HepG2 (cell line): Measurements from ENCODE around the gene AKT3. TPM values are rescaled to one million over a fixed set of nuclear protein-coding genes. Genes with fewer than 3 reads are reported as not detected.

ENCODE experiments used
- ATAC-seq: fragments of 200-7000 bp; cut with Tn5 transposase; 3 replicates; pipeline ENCODE4 v1.9.1; 2020; ENCODE audit warnings: mild to moderate bottlenecking, moderate library complexity
- BruUV-seq: library from RNA; stranded (reverse); fragments of 400-500 nt; replicated peaks from 2 replicates; lab custom pipeline; 2021; lab: Mats Ljungman, UMichigan
- CTCF ChIA-PET: fragments of 300-600 bp; formaldehyde crosslinking; extraction: SDS; loops from one replicate; lab custom pipeline; 2021; ENCODE audit warnings: low total read pairs, inconsistent platforms, low intra/inter-chr PET ratio; lab: Yijun Ruan, JAX
- POLR2A ChIA-PET: fragments of 350-600 bp; sonication (Branson Sonifier 250); formaldehyde crosslinking; loops from one replicate; lab custom pipeline; 2020; ENCODE audit warnings: antibody characterized with exemption, inconsistent platforms; lab: Yijun Ruan, JAX
- DNase-seq: peaks from one replicate; pipeline ENCODE4 v3.0.0-alpha.2; 2015; ENCODE audit warnings: low spot score
- FAIRE-seq: peaks from 3 replicates; lab custom pipeline; 2011; peaks lifted over from hg19 to GRCh38; lab: Jason Lieb, UNC
- H2AFZ ChIP-seq: one replicate; pipeline ENCODE4 v1.6.1; 2011; ENCODE audit warnings: low read length, inconsistent platforms
- H3K27ac ChIP-seq: fragments of 300-600 bp; 3 replicates; pipeline ENCODE4 v1.8.0; 2011; ENCODE audit warnings: mixed run types, mild to moderate bottlenecking, mixed read lengths, low read length, inconsistent platforms; ENCODE audit not compliant: insufficient read depth; ENCODE audit errors: extremely low read length
- H3K27me3 ChIP-seq, 2 experiments: fragments of 200-600 bp in 1 of 2; 2 replicates in 1 of 2; 3 replicates in 1 of 2; pipeline versions ENCODE4 v1.6.0 to v1.8.0; 2011; ENCODE audit warnings: low read length in 2 of 2, mild to moderate bottlenecking in 2 of 2, moderate library complexity in 2 of 2, inconsistent platforms in 1 of 2; ENCODE audit not compliant: insufficient read depth in 2 of 2, control insufficient read depth in 1 of 2
- H3K36me3 ChIP-seq, 2 experiments: fragments of 200-600 bp in 1 of 2; replicated peaks in 1 of 2; 2 replicates in 1 of 2; 3 replicates in 1 of 2; pipeline versions ENCODE4 v1.5.1 to v1.8.0; 2011; ENCODE audit warnings: low read length in 2 of 2, inconsistent platforms in 1 of 2; ENCODE audit not compliant: insufficient read depth in 2 of 2, control insufficient read depth in 1 of 2
- H3K4me1 ChIP-seq: 2 replicates; pipeline ENCODE4 v1.5.1; 2012; ENCODE audit warnings: low read length, inconsistent platforms; ENCODE audit not compliant: insufficient read depth
- H3K4me2 ChIP-seq: 2 replicates; pipeline ENCODE4 v1.6.0; 2011; ENCODE audit warnings: low read depth, low read length, inconsistent platforms
- H3K4me3 ChIP-seq, 3 experiments: fragments of 200-600 bp in 1 of 3; sonication (generic), shearing (Covaris generic) in 1 of 3; replicated peaks in 1 of 3; 2 replicates each; pipeline ENCODE4 v1.5.1; 2011 to 2016; ENCODE audit warnings: low read length in 3 of 3, inconsistent platforms in 2 of 3, low read depth in 2 of 3, mild to moderate bottlenecking in 2 of 3, control low read depth in 1 of 3, mixed read lengths in 1 of 3; ENCODE audit not compliant: insufficient read depth in 1 of 3
- H3K79me2 ChIP-seq: one replicate; pipeline ENCODE4 v1.6.1; 2011; ENCODE audit warnings: low read length, inconsistent platforms; ENCODE audit not compliant: insufficient read depth
- H3K9ac ChIP-seq: 2 replicates; pipeline ENCODE4 v1.6.0; 2011; ENCODE audit warnings: mild to moderate bottlenecking, low read depth, low read length, inconsistent platforms; ENCODE audit not compliant: insufficient read depth
- H3K9me3 ChIP-seq: 2 replicates; pipeline ENCODE4 v1.5.1; 2012; ENCODE audit warnings: mild to moderate bottlenecking, low read length
- H4K20me1 ChIP-seq: 2 replicates; pipeline ENCODE4 v1.6.0; 2011; ENCODE audit warnings: inconsistent platforms, mild to moderate bottlenecking, low read length, moderate library complexity; ENCODE audit not compliant: insufficient read depth
- CBX5 ChIP-seq: sonication (generic); formaldehyde crosslinking; IDR thresholded peaks from 2 replicates; pipeline ENCODE4 v1.4.0; 2020; ENCODE audit warnings: missing genetic modification reagents, borderline replicate concordance
- FOSL2 ChIP-seq: sonication (generic); formaldehyde crosslinking; IDR thresholded peaks from 2 replicates; pipeline ENCODE4 v1.4.0; 2020; ENCODE audit warnings: missing genetic modification reagents
- JUN ChIP-seq: sonication (generic); formaldehyde crosslinking; IDR thresholded peaks from 2 replicates; pipeline ENCODE4 v1.4.0; 2020; ENCODE audit warnings: mild to moderate bottlenecking, missing genetic modification reagents
- PPARG ChIP-seq: conservative IDR thresholded peaks from 2 replicates; pipeline ENCODE4 v1.6.1; 2016; ENCODE audit warnings: missing biosample characterization, missing genetic modification reagents
- SMAD1 ChIP-seq: sonication (generic); formaldehyde crosslinking; IDR thresholded peaks from 2 replicates; pipeline ENCODE4 v1.4.0; 2020; ENCODE audit warnings: missing genetic modification reagents, low read depth, mild to moderate bottlenecking, borderline replicate concordance
- U2AF1 ChIP-seq: fragments of 200-400 bp; formaldehyde crosslinking; optimal IDR thresholded peaks from 2 replicates; pipeline ENCODE3; 2017; ENCODE audit warnings: mild to moderate bottlenecking, low read depth, low read length
- ZNF563 ChIP-seq: sonication (generic); formaldehyde crosslinking; IDR thresholded peaks from 2 replicates; pipeline ENCODE4 v1.8.0; 2022; ENCODE audit warnings: mild to moderate bottlenecking, moderate library complexity, missing genetic modification reagents
- ZNF589 ChIP-seq: sonication (generic); formaldehyde crosslinking; conservative IDR thresholded peaks from 2 replicates; pipeline ENCODE4 v1.8.0; 2022; ENCODE audit warnings: mild to moderate bottlenecking, moderate library complexity, missing genetic modification reagents
- ZSCAN29 ChIP-seq: sonication (generic); formaldehyde crosslinking; conservative IDR thresholded peaks from 2 replicates; pipeline ENCODE4 v1.4.0; 2020; ENCODE audit warnings: mild to moderate bottlenecking, missing genetic modification reagents
- WGBS: methylation state at CpG from one replicate; pipeline ENCODE4 v1.1.6; 2017; ENCODE audit warnings: low lambda C conversion rate; 5-methylcytosine and 5-hydroxymethylcytosine counted together
- in situ Hi-C: cut with HindIII; loops from 2 replicates; pipeline ENCODE4 v1.10.0; 2017; ENCODE audit warnings: low pct_unique_long_range_greater_than_20kb; ENCODE audit not compliant: extremely low pct_ligation_motif_present
- intact Hi-C: fragments of 100-400 bp; cut with micrococcal nuclease; formaldehyde crosslinking; loops from one replicate; pipeline ENCODE4 v1.10.0; 2022; ENCODE audit not compliant: unreplicated experiment
- polyA plus RNA-seq, 8 experiments: library from polyadenylated mRNA; depleted of rRNA in 3 of 8; stranded (reverse) in 7 of 8; unstranded in 1 of 8; fragments of >200 nt; fragmentation: Illumina TruSeq in 4 of 8; extraction: Trizol in 4 of 8; gene quantifications; 2 replicates each; pipeline versions ENCODE4 v1.2.1 to v1.2.3, GENCODE V29; 2011 to 2016; ENCODE audit warnings: low read depth in 4 of 8, missing spikeins in 1 of 8, mixed read lengths in 1 of 8; ENCODE audit not compliant: insufficient read depth in 1 of 8
- total RNA-seq, 5 experiments: library from RNA; depleted of rRNA; stranded (reverse); fragments of >200 nt; fragmentation: Illumina TruSeq; extraction: Trizol; gene quantifications; 2 replicates each; pipeline ENCODE4 v1.2.3, GENCODE V29; 2016; ENCODE audit warnings: low read depth in 1 of 5
- TF ChIP-seq, protein P1 (sequence below): sonication (generic); formaldehyde crosslinking; IDR thresholded peaks from 2 replicates; pipeline ENCODE4 v1.4.0; 2020; ENCODE audit warnings: missing genetic modification reagents
- TF ChIP-seq, protein P2 (sequence below): sonication (generic); formaldehyde crosslinking; IDR thresholded peaks from 2 replicates; pipeline ENCODE4 v1.4.0; 2020; ENCODE audit warnings: missing genetic modification reagents
- TF ChIP-seq, protein P3 (sequence below): sonication (generic); formaldehyde crosslinking; IDR thresholded peaks from 2 replicates; pipeline ENCODE4 v1.4.0; 2020; ENCODE audit warnings: missing genetic modification reagents, mild to moderate bottlenecking, borderline replicate concordance
- TF ChIP-seq, protein P4 (sequence below): sonication (generic); formaldehyde crosslinking; IDR thresholded peaks from 2 replicates; pipeline ENCODE4 v1.5.0; 2020; ENCODE audit warnings: missing genetic modification reagents
- TF ChIP-seq, protein P5 (sequence below): sonication (generic); formaldehyde crosslinking; IDR thresholded peaks from 2 replicates; pipeline ENCODE4 v1.9.0; 2021; ENCODE audit warnings: missing genetic modification reagents, mild to moderate bottlenecking, borderline replicate concordance
- TF ChIP-seq, protein P6 (sequence below): sonication (generic); formaldehyde crosslinking; IDR thresholded peaks from 2 replicates; pipeline ENCODE4 v1.9.0; 2021; ENCODE audit warnings: missing genetic modification reagents, borderline replicate concordance

Gene AKT3
- total and polyA plus RNA-seq, 2 of the 13 experiments (the other 11 are each of a cell fraction or from before 2014, with no cell fraction given): 0.07 TPM

DNA sequence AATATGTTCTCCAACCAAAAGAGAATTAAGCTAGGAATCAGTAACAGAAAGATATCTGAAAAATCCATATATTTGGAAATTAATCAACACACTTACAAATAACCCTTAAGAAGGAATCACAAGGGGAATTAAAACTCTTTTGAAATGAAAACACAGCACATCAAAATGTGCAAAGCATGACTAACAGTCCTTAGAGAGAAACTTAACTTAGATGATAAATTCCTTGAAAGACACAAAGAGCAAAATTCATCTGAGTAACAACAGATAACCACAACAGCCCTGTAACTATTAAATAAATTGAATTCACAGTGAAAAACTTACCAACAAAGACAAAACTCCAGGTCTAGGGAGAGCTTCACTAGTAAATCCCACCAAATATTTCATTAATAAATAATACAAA lies 310.4 kb downstream of the AKT3 start (continued):
- no peak for TF ChIP-seq CBX5 (CRISPR knock-in tag)
- TF ChIP-seq, protein P1, sequence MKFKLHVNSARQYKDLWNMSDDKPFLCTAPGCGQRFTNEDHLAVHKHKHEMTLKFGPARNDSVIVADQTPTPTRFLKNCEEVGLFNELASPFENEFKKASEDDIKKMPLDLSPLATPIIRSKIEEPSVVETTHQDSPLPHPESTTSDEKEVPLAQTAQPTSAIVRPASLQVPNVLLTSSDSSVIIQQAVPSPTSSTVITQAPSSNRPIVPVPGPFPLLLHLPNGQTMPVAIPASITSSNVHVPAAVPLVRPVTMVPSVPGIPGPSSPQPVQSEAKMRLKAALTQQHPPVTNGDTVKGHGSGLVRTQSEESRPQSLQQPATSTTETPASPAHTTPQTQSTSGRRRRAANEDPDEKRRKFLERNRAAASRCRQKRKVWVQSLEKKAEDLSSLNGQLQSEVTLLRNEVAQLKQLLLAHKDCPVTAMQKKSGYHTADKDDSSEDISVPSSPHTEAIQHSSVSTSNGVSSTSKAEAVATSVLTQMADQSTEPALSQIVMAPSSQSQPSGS (CRISPR knock-in tag): no peak
- TF ChIP-seq PPARG: no peak
- no peak for TF ChIP-seq U2AF1
- TF ChIP-seq JUN (CRISPR knock-in tag): no peak
- no peak for TF ChIP-seq ZNF589
- TF ChIP-seq, protein P2, sequence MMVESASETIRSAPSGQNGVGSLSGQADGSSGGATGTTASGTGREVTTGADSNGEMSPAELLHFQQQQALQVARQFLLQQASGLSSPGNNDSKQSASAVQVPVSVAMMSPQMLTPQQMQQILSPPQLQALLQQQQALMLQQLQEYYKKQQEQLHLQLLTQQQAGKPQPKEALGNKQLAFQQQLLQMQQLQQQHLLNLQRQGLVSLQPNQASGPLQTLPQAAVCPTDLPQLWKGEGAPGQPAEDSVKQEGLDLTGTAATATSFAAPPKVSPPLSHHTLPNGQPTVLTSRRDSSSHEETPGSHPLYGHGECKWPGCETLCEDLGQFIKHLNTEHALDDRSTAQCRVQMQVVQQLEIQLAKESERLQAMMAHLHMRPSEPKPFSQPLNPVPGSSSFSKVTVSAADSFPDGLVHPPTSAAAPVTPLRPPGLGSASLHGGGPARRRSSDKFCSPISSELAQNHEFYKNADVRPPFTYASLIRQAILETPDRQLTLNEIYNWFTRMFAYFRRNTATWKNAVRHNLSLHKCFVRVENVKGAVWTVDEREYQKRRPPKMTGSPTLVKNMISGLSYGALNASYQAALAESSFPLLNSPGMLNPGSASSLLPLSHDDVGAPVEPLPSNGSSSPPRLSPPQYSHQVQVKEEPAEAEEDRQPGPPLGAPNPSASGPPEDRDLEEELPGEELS (CRISPR knock-in tag): no peak
- TF ChIP-seq, protein P3, sequence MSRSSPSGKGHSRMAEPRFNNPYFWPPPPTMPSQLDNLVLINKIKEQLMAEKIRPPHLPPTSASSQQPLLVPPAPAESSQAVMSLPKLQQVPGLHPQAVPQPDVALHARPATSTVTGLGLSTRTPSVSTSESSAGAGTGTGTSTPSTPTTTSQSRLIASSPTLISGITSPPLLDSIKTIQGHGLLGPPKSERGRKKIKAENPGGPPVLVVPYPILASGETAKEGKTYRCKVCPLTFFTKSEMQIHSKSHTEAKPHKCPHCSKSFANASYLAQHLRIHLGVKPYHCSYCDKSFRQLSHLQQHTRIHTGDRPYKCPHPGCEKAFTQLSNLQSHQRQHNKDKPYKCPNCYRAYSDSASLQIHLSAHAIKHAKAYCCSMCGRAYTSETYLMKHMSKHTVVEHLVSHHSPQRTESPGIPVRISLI (CRISPR knock-in tag): no peak

DNA sequence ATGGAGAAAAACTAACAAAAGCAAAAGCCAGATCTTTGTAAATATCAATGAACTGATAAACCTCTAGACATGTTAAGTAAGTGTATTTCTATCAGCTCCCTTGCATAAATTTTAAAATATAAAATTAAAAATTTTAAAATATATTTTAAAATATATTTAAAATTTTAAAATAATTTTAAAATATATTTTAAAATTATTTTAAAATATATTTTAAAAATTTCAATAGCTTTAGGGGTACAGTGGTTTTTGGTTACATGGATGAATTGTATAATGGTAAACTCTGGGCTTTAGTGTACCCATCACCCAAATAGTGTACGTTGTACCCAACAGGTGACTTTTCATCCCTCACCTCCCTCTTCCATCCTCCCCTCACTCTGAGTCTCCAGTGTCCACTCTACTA lies 315.0 kb downstream of the AKT3 start:
- FAIRE-seq (no peak), ATAC-seq (no peak), DNase-seq (no peak)
- no peaks in the 10 kb centered on the region for H3K4me1 ChIP-seq
- POLR2A ChIA-PET: no interaction called here
- WGBS: 5% methylated on average over 1 of the region's 1 CpG
- H3K79me2 ChIP-seq: no peaks in the 10 kb centered on the region
- no peak overlapping the region for H2AFZ ChIP-seq
- H3K4me2 ChIP-seq: no peak overlapping the region
- H3K9me3 ChIP-seq: no peaks in the 10 kb centered on the region
- intact Hi-C loops: no loop called here
- no TSS peak for BruUV-seq
- H3K9ac ChIP-seq: no peak overlapping the region
- no peaks in the 10 kb centered on the region for H3K36me3 ChIP-seq
- no peaks in the 10 kb centered on the region for H4K20me1 ChIP-seq
- no peak overlapping the region for H3K27ac ChIP-seq
- H3K4me3 ChIP-seq: no peak overlapping the region
- no peaks in the 10 kb centered on the region; a peak in 1 of 5 replicates for H3K27me3 ChIP-seq
- in situ Hi-C loops: no loop called here
- CTCF ChIA-PET: no interaction called here
- TF ChIP-seq, protein P4, sequence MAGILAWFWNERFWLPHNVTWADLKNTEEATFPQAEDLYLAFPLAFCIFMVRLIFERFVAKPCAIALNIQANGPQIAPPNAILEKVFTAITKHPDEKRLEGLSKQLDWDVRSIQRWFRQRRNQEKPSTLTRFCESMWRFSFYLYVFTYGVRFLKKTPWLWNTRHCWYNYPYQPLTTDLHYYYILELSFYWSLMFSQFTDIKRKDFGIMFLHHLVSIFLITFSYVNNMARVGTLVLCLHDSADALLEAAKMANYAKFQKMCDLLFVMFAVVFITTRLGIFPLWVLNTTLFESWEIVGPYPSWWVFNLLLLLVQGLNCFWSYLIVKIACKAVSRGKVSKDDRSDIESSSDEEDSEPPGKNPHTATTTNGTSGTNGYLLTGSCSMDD (CRISPR knock-in tag): no peak
- TF ChIP-seq SMAD1: no peak
- TF ChIP-seq, protein P5, sequence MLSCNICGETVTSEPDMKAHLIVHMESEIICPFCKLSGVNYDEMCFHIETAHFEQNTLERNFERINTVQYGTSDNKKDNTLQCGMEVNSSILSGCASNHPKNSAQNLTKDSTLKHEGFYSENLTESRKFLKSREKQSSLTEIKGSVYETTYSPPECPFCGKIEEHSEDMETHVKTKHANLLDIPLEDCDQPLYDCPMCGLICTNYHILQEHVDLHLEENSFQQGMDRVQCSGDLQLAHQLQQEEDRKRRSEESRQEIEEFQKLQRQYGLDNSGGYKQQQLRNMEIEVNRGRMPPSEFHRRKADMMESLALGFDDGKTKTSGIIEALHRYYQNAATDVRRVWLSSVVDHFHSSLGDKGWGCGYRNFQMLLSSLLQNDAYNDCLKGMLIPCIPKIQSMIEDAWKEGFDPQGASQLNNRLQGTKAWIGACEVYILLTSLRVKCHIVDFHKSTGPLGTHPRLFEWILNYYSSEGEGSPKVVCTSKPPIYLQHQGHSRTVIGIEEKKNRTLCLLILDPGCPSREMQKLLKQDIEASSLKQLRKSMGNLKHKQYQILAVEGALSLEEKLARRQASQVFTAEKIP: no peak
- no peak for TF ChIP-seq FOSL2 (CRISPR knock-in tag)
- no peak for TF ChIP-seq ZSCAN29
- TF ChIP-seq, protein P6, sequence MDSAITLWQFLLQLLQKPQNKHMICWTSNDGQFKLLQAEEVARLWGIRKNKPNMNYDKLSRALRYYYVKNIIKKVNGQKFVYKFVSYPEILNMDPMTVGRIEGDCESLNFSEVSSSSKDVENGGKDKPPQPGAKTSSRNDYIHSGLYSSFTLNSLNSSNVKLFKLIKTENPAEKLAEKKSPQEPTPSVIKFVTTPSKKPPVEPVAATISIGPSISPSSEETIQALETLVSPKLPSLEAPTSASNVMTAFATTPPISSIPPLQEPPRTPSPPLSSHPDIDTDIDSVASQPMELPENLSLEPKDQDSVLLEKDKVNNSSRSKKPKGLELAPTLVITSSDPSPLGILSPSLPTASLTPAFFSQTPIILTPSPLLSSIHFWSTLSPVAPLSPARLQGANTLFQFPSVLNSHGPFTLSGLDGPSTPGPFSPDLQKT: no peak
- TF ChIP-seq ZNF563: no peak
